Activated CD8-positive, alpha-beta memory T cell treated with anti-CD3 and anti-CD28 coated beads, Interleukin-2, amount 50 U/mL, for 48 hours (primary cell): ENCODE data around the gene MAP3K5.

Source experiments
- DNase-seq: peaks from one replicate; pipeline ENCODE4 v3.0.0-alpha.2; 2020

The MAP3K5 gene

DNA sequence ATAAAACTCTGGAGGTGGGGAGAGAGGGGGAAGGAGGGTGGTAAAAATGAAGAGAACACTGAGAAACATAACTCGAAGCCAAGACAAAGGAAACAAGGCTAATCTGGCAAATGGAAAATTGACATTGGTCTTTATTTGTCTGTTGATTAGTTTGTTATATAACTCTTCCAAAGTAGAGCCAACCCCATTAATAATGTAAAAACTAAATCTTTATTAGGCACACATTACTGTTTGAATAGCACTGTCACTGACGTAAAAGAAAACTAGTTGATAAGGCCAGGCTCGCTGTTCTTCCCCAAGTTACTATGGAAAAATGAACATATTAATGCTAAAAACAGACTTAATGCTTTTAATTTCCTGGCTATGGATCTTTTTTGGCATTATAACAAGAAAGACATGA, 110.0 kb downstream of the MAP3K5 start:
- no peak for DNase-seq

DNA sequence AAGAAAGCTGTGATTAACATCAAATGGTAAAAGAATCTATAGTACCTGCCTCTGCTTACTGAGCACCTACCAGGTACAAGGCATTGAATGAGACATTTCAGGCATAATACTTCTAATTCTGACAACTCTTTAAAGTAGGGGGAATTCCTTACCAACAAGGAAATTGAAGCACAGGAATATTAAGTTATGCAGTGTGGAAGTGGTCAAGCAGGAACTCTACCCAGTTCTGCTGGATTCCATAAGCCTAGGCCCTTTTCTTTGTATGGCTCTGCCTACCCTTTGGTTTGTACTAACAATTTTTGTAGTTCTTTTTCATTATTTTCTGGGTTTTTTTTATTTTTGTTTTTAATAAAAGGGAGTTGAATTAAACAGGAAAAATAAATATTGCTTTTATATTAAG, 114.5 kb downstream of the MAP3K5 start:
- DNase-seq: no peak

DNA sequence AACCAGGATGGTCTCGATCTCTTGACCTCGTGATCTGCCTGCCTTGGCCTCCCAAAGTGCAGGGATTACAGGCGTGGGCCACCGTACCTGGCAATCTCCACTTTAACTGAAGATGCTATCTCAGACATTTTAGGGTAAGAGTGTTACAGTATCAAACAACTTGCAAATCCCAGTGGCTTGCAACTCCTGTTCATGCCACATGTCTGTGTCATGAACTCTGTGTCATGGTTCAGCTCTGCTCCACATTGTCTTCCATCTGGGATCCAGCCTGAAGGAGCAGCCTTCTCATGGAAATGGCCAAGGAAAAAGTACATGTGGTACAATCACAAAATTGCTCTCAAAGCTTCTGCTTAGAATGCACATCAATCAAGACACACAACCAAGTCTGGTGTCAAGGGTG, 114.9 kb downstream of the MAP3K5 start:
- no peak for DNase-seq

DNA sequence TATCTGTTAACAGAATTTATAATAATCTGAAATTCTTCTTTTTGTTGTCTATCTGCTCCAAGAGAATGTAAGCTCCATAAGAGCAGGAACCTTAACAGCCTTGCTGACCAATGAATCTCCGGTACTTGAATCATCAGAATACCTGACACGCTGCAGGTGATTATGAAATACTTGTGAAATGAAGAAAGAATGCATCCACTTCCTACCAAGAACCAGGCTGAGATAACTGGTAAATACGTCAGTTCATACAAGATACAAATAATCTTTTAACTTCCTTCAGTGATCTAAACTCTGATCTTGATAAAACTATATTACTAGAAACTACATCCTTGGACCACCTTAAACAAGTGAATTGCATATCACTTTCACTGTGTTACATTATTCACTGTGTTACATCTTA, 116.2 kb downstream of the MAP3K5 start:
- DNase-seq: no peak

DNA sequence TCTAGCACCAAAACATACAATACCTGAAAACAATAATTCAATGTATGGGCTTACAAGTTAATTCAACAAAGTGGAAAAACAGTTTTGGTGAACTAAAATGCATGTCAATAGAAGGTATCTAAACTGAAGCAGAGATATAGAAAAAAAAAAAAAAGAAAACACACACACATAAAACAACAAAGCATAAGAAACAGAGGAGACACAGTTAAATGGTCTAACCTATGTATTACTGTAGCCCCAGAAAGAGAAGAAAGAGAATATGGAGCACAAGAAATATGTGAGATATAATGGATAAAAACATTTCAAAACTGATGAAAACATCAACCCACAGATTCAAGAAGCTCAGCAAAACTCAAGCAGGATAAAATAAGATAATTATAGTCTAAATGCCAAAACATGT, 118.7 kb downstream of the MAP3K5 start:
- DNase-seq: no peak

DNA sequence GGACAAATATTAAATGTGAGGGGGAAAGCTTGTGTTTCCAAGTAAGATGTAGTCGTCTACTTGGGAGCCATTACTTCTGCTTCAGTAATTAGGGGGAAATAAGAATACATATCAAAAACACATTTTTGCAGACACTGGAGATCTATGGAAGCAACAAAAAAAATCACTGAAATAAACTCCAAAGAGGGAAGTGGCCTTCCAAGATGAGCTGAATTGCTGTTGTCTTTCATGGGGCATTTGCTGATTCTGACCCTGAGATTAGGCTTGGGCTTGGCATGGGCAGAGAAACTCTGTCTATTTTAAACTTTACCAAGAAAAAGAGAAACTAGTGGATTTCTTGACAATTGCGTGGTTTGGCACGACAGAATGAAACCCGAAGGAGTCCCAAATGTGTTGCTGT, 120.1 kb downstream of the MAP3K5 start:
- DNase-seq: no peak

DNA sequence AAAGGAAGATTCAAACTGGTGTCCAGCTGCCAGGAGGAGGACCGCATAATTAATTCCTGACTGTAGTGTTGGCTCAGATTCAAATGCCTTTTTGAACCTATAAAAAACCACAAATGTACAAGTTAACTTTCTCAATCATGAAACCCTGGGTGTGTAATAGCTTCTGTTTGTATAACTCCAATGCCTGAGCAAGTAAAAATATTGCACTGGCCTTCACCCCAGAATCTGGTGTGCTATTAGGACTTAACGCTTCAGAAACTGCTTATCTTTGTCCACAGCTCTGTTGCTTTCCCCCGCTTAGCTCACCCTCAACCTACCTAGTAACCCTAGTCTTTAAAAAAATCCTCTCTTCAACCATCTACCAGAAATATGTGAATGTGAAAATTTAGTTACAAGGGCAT, 123.0 kb downstream of the MAP3K5 start:
- DNase-seq: no peak

DNA sequence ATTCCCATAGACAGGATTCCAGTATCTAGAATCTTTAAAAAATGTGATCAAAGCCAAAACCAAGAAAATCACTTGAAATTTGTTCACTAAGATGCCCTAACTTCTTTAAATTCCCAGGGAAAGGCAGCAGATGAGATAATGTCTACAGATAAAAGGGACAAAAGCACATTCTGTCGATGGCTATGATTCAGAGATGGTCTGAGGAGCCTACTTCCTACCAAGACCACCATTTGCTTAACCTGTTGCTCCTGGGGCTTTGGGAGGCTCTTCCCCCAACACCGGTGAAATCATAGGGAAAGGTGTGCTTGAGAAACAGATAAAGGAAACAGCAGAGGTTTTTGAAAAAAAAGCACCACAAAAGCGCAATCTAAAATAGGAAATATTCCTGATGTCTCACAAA, 123.7 kb downstream of the MAP3K5 start:
- no peak for DNase-seq

DNA sequence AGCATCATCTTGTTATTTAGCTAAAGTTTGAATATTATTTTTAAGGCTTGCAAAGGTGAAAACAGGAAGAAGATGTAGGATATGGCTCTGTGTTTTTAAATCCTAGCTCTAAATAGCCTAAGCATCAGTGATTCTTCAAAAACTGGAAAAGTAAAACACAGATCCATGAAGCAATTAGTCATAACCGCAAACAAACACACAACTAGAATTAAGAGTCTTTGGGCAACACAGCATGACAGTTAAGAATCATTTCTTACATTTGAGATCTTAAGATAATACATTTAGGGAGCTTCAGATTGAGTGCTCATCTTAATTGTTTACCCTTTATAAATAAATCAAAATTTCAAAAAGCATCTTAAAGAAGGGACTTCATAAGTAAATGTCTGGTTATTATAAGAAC, 126.2 kb downstream of the MAP3K5 start:
- DNase-seq: no peak

DNA sequence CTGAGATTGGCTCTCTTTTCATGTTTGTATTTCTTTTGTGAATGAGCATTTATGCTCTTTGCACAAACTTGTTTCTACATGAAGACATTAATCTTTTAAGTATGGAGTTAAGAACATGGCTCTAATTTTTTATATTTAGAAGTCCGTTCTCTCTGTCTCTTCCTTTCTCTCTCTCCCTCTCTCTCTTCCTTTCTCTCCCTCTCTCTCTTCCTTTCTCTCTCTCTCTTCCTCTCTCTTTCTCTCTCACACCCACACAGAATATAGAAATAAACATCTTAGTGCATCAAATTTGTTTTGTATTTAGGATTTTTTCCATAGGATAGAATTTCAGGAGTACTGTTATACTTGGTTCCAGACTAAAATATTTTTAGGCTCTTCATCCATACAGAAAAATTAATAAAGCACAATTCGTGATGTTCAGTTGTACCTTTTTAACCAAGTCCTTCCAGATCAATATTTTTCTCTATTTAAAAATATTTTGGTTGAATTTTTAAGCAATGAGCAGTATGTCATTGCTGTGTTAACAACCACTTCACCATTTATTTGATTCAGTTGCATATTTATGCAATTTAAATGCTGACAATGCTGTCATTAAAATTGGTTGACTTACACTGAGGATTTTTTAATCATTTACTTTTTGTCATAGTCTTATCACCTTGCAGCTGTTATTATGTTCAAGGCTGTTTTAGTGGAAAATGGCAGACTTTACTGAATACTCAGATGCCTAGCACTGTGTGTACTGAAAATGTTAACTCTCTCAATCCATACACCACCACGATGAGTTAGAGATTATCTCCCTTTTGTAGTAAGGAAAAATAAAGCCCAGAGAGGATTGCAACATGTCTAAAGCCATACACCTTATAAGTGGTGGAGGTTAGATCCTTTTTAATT, 129.7 kb downstream of the MAP3K5 start:
- DNase-seq: no peak

DNA sequence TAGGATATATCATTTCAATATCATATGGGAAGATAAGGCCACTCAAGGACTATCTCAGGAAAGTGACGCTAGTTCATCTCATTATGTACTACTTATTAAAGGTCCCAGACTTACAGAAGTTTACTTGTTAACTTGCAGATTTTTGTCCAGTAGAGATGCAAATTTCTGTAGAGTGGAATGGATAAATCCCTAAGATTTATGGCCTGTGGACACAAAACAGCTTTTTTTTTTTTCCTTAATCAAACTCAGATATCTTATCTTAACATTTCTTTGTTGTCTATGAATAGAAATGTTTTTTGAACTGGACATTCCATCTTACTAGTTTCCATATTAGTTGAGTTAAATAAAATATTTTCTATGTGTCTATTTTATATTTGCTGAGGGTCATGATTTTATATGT, 131.6 kb downstream of the MAP3K5 start:
- no peak for DNase-seq

DNA sequence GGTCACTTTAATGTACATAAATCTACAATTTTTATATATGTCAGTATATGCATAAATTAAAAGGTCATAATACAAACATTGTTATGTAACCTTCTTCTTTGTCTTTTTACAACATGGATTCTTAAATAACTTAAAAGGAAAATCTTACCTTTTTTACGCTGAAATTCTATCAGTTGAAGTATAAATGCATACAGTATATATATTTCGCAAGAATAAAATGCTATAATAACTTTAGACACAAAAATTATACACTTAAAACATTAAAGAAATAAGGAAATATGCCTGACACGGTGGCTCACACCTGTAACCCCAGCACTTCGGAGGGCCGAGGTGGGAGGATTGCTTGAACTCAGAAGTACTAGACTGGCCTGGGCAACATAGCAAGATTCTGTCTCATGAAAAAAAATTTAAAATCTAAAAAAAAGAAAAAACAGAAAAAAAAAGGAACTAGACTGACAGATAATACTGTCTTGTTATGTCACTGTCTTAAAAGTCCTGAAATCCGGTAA, 132.2 kb downstream of the MAP3K5 start:
- DNase-seq: no peak

DNA sequence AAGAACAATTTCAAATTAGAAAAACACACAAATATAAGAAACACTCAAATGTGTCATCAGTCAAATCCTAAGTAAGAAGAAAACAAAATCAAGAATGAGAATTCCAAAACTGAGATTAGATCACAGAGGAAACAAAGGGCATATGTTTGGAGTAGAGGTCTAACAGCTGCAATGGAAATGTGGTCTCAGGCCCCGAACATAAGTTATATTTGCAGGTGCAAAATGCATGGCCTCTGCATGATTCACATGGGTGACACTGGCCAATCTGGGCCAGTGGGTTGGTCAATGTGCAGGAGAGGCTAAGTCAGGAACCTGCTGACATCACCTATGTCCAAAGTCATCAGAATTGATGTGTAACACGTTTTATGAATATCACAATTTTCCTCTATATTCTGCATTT, 133.6 kb downstream of the MAP3K5 start:
- DNase-seq: no peak

DNA sequence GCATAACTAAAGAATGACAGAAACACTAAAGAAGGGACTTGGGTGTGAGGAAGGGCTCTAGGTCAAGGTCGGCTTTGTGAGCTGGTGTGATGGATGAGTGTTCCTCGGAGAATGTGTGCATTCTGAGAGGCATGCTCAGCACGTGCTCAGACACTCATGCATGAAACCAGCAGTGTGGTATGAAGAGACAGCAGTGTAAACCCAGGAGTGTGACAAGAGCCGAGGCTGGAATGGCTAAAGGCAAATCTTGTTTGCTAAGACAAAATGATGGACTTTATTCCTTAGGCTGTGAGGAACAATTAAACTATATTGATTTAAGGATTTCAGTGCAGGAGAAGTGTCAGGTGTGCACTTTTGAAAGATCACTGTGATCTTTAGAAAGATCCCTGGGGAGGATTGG, 134.6 kb downstream of the MAP3K5 start:
- DNase-seq: no peak

DNA sequence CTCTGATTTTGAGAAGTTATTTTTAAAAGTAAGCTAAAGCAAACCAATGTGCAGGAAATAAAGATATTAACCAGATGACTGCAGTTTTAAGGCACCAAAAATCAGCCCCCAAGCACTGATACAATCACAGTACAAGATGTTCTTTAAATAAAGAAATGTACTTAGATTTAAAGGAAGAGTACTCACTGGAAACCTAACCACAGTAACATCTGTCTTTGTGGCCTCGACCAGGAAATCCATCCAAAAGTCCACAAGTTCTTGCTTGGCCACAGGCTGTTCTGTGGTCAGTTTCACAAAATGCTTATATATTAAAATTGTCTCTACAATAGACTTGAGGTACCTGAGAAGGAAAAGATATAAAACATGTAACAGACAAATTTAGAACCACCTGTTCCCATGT, 136.2 kb downstream of the MAP3K5 start:
- no peak for DNase-seq

DNA sequence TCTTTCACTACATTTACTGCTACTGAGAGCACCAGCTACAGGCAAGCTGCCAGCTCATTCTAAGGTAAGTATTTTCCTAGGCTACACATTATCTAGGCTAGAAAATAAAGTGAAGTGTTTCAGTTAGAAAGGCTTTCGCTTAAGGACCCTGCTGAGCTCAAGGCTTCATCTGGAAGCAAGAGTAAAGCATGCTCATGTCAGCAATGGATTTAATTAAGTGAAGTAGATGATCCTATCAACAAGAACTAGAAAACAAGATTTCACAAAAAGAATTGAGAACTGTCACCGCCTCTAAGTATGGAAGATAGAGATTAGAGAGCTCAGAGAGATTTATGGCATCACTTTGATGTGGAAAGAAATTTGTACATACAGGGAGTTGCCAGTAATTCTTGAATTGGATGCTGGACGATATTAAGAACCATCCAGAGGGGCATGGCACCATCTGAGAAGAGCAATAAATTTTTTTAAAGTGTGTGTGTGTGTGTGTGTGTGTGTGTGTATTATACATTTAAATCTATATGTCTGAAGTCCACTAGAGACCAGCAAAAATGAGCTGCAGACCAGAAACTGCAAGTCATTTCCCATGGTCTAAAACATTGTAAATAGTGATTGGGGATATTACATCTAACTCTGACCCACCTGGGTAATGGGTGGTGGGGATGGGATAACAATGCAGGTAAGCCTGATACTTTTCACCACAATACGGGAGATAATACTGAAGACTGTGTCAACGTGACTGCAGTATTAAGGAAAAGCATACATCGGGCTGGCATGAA, 136.8 kb downstream of the MAP3K5 start:
- no peak for DNase-seq

DNA sequence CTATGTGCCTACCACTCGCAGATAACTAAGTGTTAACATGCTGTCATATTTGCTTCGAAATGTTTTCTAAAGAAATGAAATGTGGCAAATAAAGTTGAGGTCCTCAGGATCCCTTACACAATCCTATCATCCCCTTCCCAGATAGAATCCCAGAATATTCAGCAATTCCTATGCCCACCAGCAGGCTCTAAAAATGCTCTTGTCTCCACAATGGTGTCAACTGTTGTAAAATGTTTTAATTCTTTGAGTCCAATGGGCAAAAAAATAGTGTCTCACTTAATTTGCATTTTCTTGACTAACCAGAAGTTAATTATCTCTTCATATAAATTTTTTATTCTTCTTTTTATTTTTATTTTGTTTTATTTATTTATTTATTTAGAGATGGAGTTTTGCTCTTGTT, 138.2 kb downstream of the MAP3K5 start:
- DNase-seq: no peak

DNA sequence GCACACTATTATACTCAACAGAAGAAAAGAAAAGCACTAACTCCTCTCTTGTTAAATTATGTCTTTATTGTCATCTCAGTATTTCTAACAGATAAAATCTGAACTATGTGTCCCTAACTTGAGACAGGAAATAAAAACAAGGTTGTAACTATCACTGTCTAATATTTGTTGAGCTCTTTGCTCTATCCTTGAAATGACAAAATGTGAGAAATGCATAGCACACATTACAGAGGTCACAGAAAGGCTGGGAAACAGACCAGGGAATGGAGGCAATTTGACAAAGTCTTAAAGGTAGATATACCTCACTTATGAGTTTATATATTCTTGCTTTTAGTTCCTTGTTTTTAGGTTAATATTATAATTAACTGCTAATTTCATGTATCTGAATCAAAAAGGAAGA, 139.6 kb downstream of the MAP3K5 start:
- DNase-seq: no peak

DNA sequence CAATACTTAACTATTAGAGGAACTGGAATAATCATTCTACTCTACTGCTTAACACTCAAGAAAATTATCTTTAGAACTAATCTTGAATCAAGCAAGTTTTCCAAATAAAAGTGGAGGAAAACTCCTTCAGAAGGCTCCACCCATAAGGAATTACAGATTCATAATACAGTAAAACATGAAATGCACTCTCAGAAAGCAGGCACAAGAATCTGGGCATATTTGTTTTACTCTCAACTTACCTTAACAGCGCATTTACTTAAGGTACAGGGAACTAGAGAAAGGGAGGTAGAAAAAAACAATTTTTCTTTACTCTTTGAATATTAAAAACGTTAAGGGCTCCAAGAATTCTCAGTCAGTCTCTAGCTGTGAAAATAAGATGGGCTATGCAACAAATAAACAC, 140.3 kb downstream of the MAP3K5 start:
- no peak for DNase-seq

DNA sequence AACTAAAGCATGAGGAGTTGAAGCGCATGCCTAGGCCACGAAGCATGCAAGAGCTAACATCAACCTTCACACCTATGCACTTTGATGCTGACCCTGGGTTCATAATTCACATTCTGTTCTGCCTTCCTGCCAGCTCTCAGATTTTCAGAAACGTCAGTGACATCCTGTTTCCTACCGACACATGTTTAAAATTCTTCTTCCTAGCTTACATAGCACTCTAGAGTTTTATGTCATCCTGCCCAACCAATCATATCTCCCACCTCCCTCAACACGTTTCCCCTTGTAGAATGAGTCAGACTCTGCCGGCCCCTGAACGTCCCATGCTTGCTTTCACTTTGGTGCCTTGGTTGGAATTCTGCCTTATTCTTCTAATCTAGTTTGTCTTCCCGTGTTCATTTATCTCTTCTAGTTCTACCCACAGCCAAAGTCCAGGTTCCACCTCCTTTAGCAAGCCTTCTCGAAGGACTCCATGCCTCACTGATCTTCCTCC, 144.9 kb downstream of the MAP3K5 start:
- DNase-seq: no peak

DNA sequence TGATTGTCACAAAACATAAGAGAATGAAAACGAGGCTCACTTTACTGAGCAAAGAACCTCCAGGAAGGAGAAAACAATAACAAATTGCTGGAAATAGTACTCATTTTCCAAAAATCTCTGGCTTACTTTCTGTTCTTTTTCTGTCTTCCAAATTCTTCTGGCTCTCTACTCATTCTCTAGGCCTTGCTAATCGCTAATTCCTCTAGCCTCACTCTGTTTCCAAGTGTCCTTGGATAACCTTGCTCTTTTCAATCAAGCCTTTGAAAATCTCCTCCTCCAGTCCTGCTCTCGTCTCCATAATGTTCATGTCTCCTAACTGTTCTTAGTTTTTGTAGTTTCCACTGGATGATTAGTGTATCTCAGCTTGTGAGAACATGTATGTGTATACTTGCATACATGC, 145.9 kb downstream of the MAP3K5 start:
- no peak for DNase-seq

DNA sequence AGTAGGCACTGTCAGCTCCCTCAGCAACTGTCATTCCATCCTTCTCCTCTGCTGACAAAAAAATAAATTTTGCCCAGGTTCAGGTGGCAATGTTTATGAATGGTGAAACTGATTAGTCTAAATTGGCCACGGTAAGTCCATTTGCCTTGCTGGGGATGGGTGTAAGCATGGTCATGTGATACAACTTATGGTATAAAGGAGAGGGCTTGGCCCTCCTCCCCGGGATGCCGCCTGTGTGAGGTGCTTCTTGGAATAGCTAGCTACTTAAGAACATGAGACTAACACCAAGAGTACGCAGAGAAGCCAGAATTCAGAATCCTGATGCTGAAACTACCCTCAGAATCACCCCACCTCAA, 147.7 kb downstream of the MAP3K5 start:
- DNase-seq: no peak

DNA sequence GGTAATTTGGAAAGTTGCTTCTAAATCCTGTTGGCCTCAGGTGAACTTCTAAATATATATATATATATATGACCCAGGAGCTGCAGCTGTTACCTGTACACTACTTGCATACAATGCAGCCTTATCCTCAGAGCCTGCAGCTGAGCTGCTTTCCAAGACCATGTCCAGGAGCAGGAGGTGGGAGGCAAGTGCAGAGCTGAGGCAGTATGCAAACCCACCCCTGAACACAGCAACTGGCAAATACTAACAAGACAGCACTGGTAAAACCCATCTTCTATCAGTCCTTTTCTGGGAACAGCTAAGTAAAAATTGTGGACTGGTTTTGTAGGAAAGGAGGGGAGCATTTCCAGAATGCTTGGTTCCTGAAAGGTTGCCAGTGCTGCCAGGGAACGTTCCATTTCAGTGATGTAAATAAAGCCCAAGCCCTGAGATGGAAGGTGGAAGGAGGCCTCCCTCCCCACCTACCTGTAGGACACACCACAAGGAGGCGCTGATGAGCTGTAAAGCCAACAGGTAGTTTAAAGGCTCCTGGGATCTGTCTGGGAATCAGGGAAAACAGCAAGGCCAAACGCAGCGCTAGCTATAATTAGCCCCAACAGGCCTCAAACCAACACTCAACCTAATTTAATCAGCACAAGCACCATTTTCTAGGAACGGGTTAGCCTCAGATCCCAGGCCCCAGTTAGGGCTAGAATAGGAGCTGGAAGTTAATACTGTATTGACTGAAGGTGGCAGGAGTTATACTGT, 148.3 kb downstream of the MAP3K5 start:
- DNase-seq: peak; percentile 92
